ENCODE data around the gene OR9Q2. TPM values are rescaled to one million over a fixed set of nuclear protein-coding genes. Genes with fewer than 3 reads are reported as not detected.

OR9Q2 gene
- total RNA-seq, result 0.12 TPM in 1 of 2 replicates, not detected in the other

GRCh38 chr11:58188770-58189169 is at the start of gene OR9Q2:
Gene OR9Q2 (plus strand): TSS chr11:58189070. CDS start chr11:58190491, 1,421 bp downstream.

GRCh38 chr11:58204042-58204441 is 15.2 kb downstream of the OR9Q2 start, which contains the start of gene OR1S2:
Gene OR1S2 (minus strand): TSS chr11:58204142. CDS start chr11:58204142, 0 bp downstream.

GRCh38 chr11:58212420-58212819 is 23.6 kb downstream of the OR9Q2 start, which contains the start of gene OR1S1:
Gene OR1S1 (plus strand): TSS chr11:58212720.

Other genes starting within 250 kb of the OR9Q2 start
- not detected in 2 replicates for gene OR9Q1, start 165.2 kb upstream of the OR9Q2 start, total RNA-seq
- gene OR6Q1, start 158.1 kb upstream of the OR9Q2 start, total RNA-seq, result not detected in 2 replicates
- under 0.01 TPM in 1 of 2 replicates, not detected in the other for gene OR9I1, start 63.5 kb upstream of the OR9Q2 start, total RNA-seq
- gene OR1S2, start 15.1 kb downstream of the OR9Q2 start, total RNA-seq, result not detected in 2 replicates
- 0.12 TPM in 1 of 2 replicates, not detected in the other for gene OR1S1, start 23.6 kb downstream of the OR9Q2 start, total RNA-seq
- not detected in 2 replicates for gene OR10Q1, start 39.8 kb downstream of the OR9Q2 start, total RNA-seq
- gene OR10W1, start 79.2 kb downstream of the OR9Q2 start, total RNA-seq, result not detected in 2 replicates
- gene OR5B17, start 170.0 kb downstream of the OR9Q2 start, total RNA-seq, result not detected in 2 replicates
- gene OR5B3, start 217.8 kb downstream of the OR9Q2 start, total RNA-seq, result not detected in 2 replicates
- gene OR5B2, start 239.1 kb downstream of the OR9Q2 start, total RNA-seq, result not detected in 2 replicates